Measurements from ENCODE around the gene CPB2.

The CPB2 gene

DNA sequence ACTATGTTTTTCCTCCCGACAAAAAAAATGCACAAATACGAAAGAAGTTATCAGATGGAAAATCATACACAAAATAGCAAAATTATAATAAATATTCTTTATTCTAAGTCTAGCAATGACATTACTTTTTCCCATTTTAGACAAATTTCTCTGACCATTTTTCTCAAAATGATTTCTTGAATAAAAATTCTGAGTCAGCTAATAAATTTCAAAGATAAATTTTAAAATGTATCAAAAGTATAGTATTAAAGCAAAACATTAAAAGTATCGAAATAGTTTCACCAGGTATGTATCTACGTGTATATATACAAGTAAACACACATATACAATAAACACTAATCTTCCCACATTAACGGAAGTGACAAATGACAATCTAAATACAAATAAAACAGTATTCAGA is 61.2 kb downstream of the CPB2 start:
- no peak overlapping the region for H3K4me3 ChIP-seq (ENCODE audit: low read depth, low read length)
- TF ChIP-seq, protein P1, sequence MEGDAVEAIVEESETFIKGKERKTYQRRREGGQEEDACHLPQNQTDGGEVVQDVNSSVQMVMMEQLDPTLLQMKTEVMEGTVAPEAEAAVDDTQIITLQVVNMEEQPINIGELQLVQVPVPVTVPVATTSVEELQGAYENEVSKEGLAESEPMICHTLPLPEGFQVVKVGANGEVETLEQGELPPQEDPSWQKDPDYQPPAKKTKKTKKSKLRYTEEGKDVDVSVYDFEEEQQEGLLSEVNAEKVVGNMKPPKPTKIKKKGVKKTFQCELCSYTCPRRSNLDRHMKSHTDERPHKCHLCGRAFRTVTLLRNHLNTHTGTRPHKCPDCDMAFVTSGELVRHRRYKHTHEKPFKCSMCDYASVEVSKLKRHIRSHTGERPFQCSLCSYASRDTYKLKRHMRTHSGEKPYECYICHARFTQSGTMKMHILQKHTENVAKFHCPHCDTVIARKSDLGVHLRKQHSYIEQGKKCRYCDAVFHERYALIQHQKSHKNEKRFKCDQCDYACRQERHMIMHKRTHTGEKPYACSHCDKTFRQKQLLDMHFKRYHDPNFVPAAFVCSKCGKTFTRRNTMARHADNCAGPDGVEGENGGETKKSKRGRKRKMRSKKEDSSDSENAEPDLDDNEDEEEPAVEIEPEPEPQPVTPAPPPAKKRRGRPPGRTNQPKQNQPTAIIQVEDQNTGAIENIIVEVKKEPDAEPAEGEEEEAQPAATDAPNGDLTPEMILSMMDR (IDR thresholded peaks at IDR 0.05; ENCODE audit: insufficient read depth, low read depth, low read length, missing control alignments) = no peak
- DNase-seq (ENCODE audit: low read depth) = no peak

DNA sequence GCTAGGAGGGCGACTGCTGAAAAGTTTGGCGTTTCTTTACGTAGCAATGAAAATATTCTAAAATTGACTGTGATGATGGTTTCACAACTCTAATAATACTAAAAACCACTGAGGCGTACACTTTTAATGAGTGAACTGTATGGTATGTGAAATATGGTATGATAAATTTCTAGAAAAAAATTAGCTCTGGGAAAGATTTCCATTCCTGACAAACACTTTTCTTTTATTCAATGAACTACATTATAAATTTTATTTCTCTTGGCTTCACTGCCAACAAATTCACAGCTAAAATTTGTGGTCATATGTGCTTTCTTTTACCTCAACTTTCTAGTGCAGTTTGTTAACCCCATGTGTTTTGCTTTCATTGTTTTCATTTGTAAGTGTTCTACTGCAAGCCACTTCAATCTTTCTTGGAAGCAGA is 63.4 kb downstream of the CPB2 start:
- no peak for DNase-seq (ENCODE audit: low read depth)
- TF ChIP-seq, protein P1 (IDR thresholded peaks at IDR 0.05; ENCODE audit: insufficient read depth, low read depth, low read length, missing control alignments) = no peak
- H3K4me3 ChIP-seq (ENCODE audit: low read depth, low read length) = no peak overlapping the region

DNA sequence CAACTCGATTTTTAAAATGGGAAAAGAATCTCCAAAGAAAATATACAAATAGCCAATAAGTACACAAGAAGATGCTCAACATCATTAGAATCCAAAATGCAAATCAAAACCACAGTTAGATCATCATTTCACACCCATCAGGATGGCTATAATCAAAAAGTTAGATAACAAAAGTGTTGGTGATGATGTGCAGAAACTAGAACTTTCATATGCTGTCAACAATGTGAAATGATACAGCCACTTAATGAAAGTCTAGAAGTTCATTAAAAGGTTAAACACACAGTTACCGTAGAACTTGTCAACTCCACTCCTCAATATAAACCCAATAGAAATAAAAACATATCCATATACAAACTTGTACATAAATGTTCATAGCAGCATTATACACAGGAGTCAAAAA is 64.1 kb downstream of the CPB2 start:
- DNase-seq (ENCODE audit: low read depth) = no peak
- TF ChIP-seq, protein P1 (IDR thresholded peaks at IDR 0.05; ENCODE audit: insufficient read depth, low read depth, low read length, missing control alignments) = no peak
- H3K4me3 ChIP-seq (ENCODE audit: low read depth, low read length) = no peak overlapping the region

GRCh38 chr13:46039411-46040182 is 65.2 kb downstream of the CPB2 start:
- TF ChIP-seq, protein P1 (IDR thresholded peaks at IDR 0.05; ENCODE audit: insufficient read depth, low read depth, low read length, missing control alignments) = no peak
- no peak for DNase-seq (ENCODE audit: low read depth)
- H3K4me3 ChIP-seq (ENCODE audit: low read depth, low read length) = no peak overlapping the region

DNA sequence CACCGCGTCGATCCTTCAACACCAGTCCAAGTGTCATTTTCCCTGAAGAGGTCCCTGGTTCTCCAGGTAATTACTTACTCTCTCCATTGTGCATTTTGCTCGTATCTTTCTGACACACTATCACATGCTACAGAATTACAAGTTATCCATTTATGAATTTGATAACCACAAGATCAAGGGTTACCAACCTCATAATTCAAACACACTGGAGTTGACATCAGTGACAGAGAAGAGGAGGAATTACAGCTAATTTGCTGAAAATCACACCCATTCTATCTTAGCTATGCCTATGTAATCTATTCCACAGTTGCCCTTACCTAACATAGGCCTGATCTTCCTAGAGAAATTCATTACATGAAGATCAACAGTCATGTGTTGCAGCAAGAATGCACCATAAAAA is 66.5 kb downstream of the CPB2 start:
- no peak overlapping the region for H3K4me3 ChIP-seq (ENCODE audit: low read depth, low read length)
- no peak for DNase-seq (ENCODE audit: low read depth)
- TF ChIP-seq, protein P1 (IDR thresholded peaks at IDR 0.05; ENCODE audit: insufficient read depth, low read depth, low read length, missing control alignments) = no peak

DNA sequence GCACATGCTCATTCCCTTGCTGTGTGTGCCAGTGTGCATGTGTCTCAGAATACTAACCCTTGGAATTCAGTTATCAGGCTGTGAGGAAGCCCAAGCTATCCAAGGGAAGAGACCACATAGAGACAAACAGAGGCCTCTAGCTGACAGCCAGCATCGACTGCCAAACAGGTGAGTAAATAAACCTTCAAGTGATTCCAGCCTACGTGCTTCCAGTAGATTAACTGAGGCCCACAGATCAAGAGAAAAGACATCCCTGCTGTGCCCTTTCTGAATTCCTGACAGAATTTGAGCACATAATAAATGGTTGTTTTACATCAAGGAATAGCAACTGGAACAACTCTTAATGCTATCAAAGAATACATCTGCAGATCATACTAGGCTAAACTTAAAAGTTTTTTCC is 69.8 kb downstream of the CPB2 start:
- no peak for DNase-seq (ENCODE audit: low read depth)
- no peak overlapping the region for H3K4me3 ChIP-seq (ENCODE audit: low read depth, low read length)
- TF ChIP-seq, protein P1 (IDR thresholded peaks at IDR 0.05; ENCODE audit: insufficient read depth, low read depth, low read length, missing control alignments) = no peak

GRCh38 chr13:46032341-46032740 is 72.5 kb downstream of the CPB2 start:
- no peak overlapping the region for H3K4me3 ChIP-seq (ENCODE audit: low read depth, low read length)
- TF ChIP-seq, protein P1 (IDR thresholded peaks at IDR 0.05; ENCODE audit: insufficient read depth, low read depth, low read length, missing control alignments) = no peak
- no peak for DNase-seq (ENCODE audit: low read depth)
